Ishikawa (cell line): ENCODE results near the gene TRAF5.
A peak's percentile ranks its signal among the peaks of the same experiment; 100 is the strongest.

Experiments used
- CEBPB ChIP-seq: IDR thresholded peaks from 2 replicates; pipeline ENCODE4 v1.6.1; 2012
- CREB1 ChIP-seq: IDR thresholded peaks from 2 replicates; pipeline ENCODE4 v1.6.1; 2012; ENCODE audit warnings: low read depth
- EGR1 ChIP-seq: IDR thresholded peaks from 2 replicates; pipeline ENCODE4 v1.6.1; 2012
- EP300 ChIP-seq: IDR thresholded peaks from 2 replicates; pipeline ENCODE4 v1.6.1; 2012; ENCODE audit warnings: borderline replicate concordance
- FOXM1 ChIP-seq: IDR thresholded peaks from 2 replicates; pipeline ENCODE4 v1.6.1; 2012; ENCODE audit warnings: low read depth, borderline replicate concordance
- MAX ChIP-seq: IDR thresholded peaks from 2 replicates; pipeline ENCODE4 v1.6.1; 2012
- NFIC ChIP-seq: IDR thresholded peaks from 2 replicates; pipeline ENCODE4 v1.6.1; 2012
- RAD21 ChIP-seq: IDR thresholded peaks from 2 replicates; pipeline ENCODE4 v1.6.1; 2012; ENCODE audit warnings: low read depth
- TAF1 ChIP-seq: IDR thresholded peaks from 2 replicates; pipeline ENCODE4 v1.6.1; 2012; ENCODE audit warnings: low read depth, mild to moderate bottlenecking
- TCF12 ChIP-seq: IDR thresholded peaks from 2 replicates; pipeline ENCODE4 v1.6.1; 2012; ENCODE audit warnings: low read depth
- TEAD4 ChIP-seq: IDR thresholded peaks from 2 replicates; pipeline ENCODE4 v1.6.1; 2012
- USF1 ChIP-seq: IDR thresholded peaks from 2 replicates; pipeline ENCODE4 v1.6.1; 2012
- ZBTB7A ChIP-seq: IDR thresholded peaks from 2 replicates; pipeline ENCODE4 v1.6.1; 2012; ENCODE audit warnings: low read depth
- TF ChIP-seq, protein P1 (sequence below): IDR thresholded peaks from 2 replicates; pipeline ENCODE4 v1.6.1; 2012; ENCODE audit warnings: low read depth, mild to moderate bottlenecking

Gene TRAF5

DNA sequence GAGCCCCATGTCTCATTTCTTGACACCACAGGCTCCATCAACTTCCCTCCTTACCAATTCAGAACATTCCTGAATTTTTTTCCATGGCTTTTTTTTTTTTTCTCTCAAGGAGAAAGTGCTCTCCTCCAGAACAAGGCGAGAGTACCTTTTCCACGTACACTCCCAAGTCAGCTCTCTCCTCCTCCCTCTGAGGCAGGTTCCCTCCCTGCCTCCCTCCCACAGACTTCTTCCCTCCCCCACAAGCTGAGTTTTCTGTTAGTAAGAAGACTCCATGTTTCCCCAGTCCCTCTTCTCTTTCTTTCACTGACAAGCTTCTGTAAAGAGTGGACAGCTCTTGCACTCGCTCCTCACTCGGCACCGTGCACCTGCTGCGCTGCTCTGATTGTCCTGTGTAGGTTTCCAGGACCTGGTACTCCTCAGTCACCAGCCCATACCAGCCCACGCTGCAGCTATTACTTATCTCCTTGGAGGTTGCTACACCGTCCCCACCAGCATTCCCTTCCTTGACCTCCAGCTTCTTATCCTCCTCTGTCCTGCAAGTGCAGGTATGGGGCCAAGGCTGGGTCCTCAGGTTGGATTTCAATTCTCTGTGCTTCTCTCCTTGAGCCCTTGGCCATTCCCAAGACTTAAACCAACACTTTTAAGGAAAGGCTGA is 3.8 kb downstream of the TRAF5 start:
- no peak for TF ChIP-seq FOXM1
- no peak for TF ChIP-seq USF1
- TF ChIP-seq CREB1 = no peak
- TF ChIP-seq TCF12 = no peak
- TF ChIP-seq MAX = no peak
- TF ChIP-seq TAF1 = no peak
- TF ChIP-seq, protein P1, sequence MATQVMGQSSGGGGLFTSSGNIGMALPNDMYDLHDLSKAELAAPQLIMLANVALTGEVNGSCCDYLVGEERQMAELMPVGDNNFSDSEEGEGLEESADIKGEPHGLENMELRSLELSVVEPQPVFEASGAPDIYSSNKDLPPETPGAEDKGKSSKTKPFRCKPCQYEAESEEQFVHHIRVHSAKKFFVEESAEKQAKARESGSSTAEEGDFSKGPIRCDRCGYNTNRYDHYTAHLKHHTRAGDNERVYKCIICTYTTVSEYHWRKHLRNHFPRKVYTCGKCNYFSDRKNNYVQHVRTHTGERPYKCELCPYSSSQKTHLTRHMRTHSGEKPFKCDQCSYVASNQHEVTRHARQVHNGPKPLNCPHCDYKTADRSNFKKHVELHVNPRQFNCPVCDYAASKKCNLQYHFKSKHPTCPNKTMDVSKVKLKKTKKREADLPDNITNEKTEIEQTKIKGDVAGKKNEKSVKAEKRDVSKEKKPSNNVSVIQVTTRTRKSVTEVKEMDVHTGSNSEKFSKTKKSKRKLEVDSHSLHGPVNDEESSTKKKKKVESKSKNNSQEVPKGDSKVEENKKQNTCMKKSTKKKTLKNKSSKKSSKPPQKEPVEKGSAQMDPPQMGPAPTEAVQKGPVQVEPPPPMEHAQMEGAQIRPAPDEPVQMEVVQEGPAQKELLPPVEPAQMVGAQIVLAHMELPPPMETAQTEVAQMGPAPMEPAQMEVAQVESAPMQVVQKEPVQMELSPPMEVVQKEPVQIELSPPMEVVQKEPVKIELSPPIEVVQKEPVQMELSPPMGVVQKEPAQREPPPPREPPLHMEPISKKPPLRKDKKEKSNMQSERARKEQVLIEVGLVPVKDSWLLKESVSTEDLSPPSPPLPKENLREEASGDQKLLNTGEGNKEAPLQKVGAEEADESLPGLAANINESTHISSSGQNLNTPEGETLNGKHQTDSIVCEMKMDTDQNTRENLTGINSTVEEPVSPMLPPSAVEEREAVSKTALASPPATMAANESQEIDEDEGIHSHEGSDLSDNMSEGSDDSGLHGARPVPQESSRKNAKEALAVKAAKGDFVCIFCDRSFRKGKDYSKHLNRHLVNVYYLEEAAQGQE = no peak
- no peak for TF ChIP-seq NFIC
- no peak for TF ChIP-seq CEBPB

GRCh38 chr1:211331011-211331709 is 4.5 kb downstream of the TRAF5 start:
- no peak for TF ChIP-seq TEAD4
- TF ChIP-seq TAF1 = no peak
- TF ChIP-seq EGR1 = no peak
- no peak for TF ChIP-seq ZBTB7A
- no peak for TF ChIP-seq TCF12
- TF ChIP-seq NFIC = no peak
- no peak for TF ChIP-seq CEBPB
- TF ChIP-seq MAX = no peak
- no peak for TF ChIP-seq USF1
- TF ChIP-seq CREB1 = no peak
- TF ChIP-seq FOXM1 = no peak
- TF ChIP-seq EP300 = no peak
- TF ChIP-seq, protein P1 = no peak

DNA sequence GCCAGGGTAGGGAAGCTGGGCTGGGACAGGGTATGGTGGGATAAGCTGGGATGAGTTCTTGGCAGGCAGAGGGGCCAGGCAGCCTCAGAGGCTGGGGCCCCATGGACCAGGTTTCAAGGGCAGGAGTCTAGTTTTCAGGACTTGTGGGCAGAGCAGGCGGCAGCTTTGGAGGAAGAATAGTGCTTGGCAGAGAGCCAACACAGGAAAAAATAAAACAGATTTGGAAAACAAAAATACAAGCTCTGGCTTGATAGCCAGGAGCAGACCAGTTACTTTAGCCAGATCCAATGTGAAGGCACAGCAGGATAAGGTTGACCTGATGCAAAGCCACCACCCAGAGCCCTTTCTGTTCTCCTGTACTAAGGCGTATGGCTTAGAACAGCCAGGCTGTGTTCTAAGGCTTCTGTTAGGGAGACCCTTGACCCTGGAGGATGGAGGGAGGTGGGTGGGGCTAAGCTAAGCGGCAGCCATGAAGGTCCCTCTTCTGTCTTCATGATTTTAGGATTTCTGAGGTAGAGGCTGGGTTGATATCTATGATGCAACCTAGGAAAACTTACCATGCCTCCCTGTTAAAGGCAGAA is 5.5 kb downstream of the TRAF5 start:
- TF ChIP-seq NFIC (peak; percentile 39; the same call in 1 of the 2 replicates), CEBPB (no peak)

- TF ChIP-seq, protein P1 = no peak
- TF ChIP-seq EP300 (no peak), TEAD4 (no peak), FOXM1 (no peak), CEBPB (no peak)
These were observed 6.2 kb downstream of the TRAF5 start for GRCh38 chr1:211332830-211333229.

DNA sequence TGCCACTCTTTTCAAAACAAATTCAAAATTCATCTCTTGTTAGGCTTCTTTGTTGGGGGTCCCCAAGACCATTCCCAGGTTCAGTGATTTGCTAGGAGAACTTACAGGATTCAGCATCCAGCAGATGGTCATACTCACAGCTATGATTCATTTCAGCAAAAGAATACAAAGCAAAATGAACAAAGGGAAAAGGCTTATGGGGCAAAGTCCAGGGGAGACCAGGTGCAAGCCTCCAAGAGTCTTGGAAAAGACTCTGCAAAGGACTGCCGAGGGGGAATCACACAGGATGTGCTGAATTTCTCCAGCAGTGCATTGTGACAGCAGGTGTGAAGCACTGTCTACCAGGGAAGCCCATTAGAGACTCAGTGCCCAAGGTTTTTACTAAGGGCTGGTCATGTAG is 7.3 kb downstream of the TRAF5 start:
- TF ChIP-seq RAD21 = no peak
- TF ChIP-seq TAF1 = no peak
- TF ChIP-seq TCF12 = no peak
- TF ChIP-seq CEBPB = no peak
- TF ChIP-seq NFIC = no peak
- TF ChIP-seq TEAD4 = no peak
